Small intestine (tissue), 7 donors: ENCODE results near the gene SECTM1. TPM values are rescaled to one million over a fixed set of nuclear protein-coding genes. Genes with fewer than 3 reads are reported as not detected.

Experiments used
- DNase-seq, 2 donors: peaks; one replicate each; pipeline versions ENCODE4 v3.0.0 to v3.0.0-alpha.2; 2013
- FAIRE-seq: peaks from 2 replicates; lab custom pipeline; 2012; peaks lifted over from hg19 to GRCh38; lab: Jason Lieb, UNC
- H3K27ac ChIP-seq, 3 donors: one replicate each; pipeline ENCODE4 v1.5.1; 2013; ENCODE audit warnings: low read length in 2 of 3, mild to moderate bottlenecking in 2 of 3, control low read depth in 1 of 3, inconsistent platforms in 1 of 3, low read depth in 1 of 3, moderate library complexity in 1 of 3
- H3K27me3 ChIP-seq, 3 donors: one replicate each; pipeline ENCODE4 v1.6.1; 2013; ENCODE audit warnings: low read length in 3 of 3, inconsistent platforms in 1 of 3; ENCODE audit not compliant: control insufficient read depth in 3 of 3, insufficient read depth in 3 of 3
- H3K36me3 ChIP-seq, 3 donors: one replicate each; pipeline ENCODE4 v1.6.1; 2013; ENCODE audit warnings: low read length in 3 of 3, inconsistent platforms in 1 of 3, low read depth in 1 of 3, mild to moderate bottlenecking in 1 of 3, moderate library complexity in 1 of 3; ENCODE audit not compliant: control insufficient read depth in 3 of 3, insufficient read depth in 2 of 3
- H3K4me1 ChIP-seq, 3 donors: one replicate each; pipeline ENCODE4 v1.6.1; 2013; ENCODE audit warnings: low read length in 2 of 3, inconsistent platforms in 1 of 3, low read depth in 1 of 3, mild to moderate bottlenecking in 1 of 3, moderate library complexity in 1 of 3; ENCODE audit not compliant: control insufficient read depth in 3 of 3, insufficient read depth in 2 of 3
- H3K4me3 ChIP-seq, 3 donors: one replicate each; pipeline ENCODE4 v1.5.1; 2013; ENCODE audit warnings: low read length in 3 of 3, control low read depth in 1 of 3, inconsistent platforms in 1 of 3, low read depth in 1 of 3, mild to moderate bottlenecking in 1 of 3, moderate library complexity in 1 of 3
- H3K9me3 ChIP-seq, 2 donors: one replicate each; pipeline ENCODE4 v1.6.1; 2013; ENCODE audit warnings: low read depth in 1 of 2, low read length in 1 of 2; ENCODE audit not compliant: control insufficient read depth in 2 of 2, insufficient read depth in 1 of 2
- WGBS, 3 donors: extraction: QIAGEN DNeasy Blood & Tissue Kit; methylation state at CpG; one replicate each; pipeline ENCODE4 v1.1.7; 2013; 5-methylcytosine and 5-hydroxymethylcytosine counted together
- polyA plus RNA-seq, 4 donors: library from polyadenylated mRNA; stranded (reverse) in 3 of 4; unstranded in 1 of 4; fragments of 200-250 nt in 3 of 4; fragments of 120-200 nt in 1 of 4; gene quantifications; one replicate each; pipeline versions ENCODE4 v1.2.1 to v1.2.3, GENCODE V29; 2013
- donor health status: healthy with polysubstance abuse.
- donor health status: control.
- donor health status: control.
- donor health status: Bipolar disorder and iron deficiency.
- donor health status: healthy.

The SECTM1 gene
- polyA plus RNA-seq, 4 donors = 13.6 to 81.9 (median 26.1) TPM

GRCh38 chr17:82346342-82347300 lies 13.1 kb upstream of the SECTM1 start:
- WGBS, 3 donors = 44 to 55% (median 46%) methylated on average over 28 of the region's 28 CpGs
- Histone ChIP-seq H3K27ac (no peak overlapping the region), H3K4me1 (peaks cover 0 to 9% (median 0%) of the 10 kb centered on the region in 3 donors), H3K4me3 (no peak overlapping the region), H3K27me3 (no peaks in the 10 kb centered on the region), H3K9me3 (no peaks in the 10 kb centered on the region), H3K36me3 (no peaks in the 10 kb centered on the region)
- FAIRE-seq (no peak), DNase-seq (peak in 1 of 2 donors; percentile 48)

GRCh38 chr17:82345151-82345976 lies 11.8 kb upstream of the SECTM1 start:
- WGBS, 3 donors = 85 to 90% (median 89%) methylated on average over 42 of the region's 42 CpGs
- Histone ChIP-seq H3K36me3 (no peaks in the 10 kb centered on the region), H3K27ac (no peak overlapping the region), H3K4me3 (no peak overlapping the region), H3K27me3 (no peaks in the 10 kb centered on the region), H3K4me1 (peaks cover 0 to 9% (median 0%) of the 10 kb centered on the region in 3 donors), H3K9me3 (peaks cover 0 to 1% of the 10 kb centered on the region in 2 donors)
- FAIRE-seq (no peak), DNase-seq (no peak)

GRCh38 chr17:82344175-82344907 lies 10.8 kb upstream of the SECTM1 start:
- 74 to 81% (median 79%) methylated on average over 24 of the region's 24 CpGs for WGBS, 3 donors

GRCh38 chr17:82343560-82343959 lies 10.0 kb upstream of the SECTM1 start:
- H3K27ac ChIP-seq = no peak overlapping the region
- no peaks in the 10 kb centered on the region for H3K27me3 ChIP-seq
- peaks cover 0 to 3% of the 10 kb centered on the region in 2 donors for H3K9me3 ChIP-seq
- no peak overlapping the region for H3K4me3 ChIP-seq
- FAIRE-seq (no peak), DNase-seq (no peak)
- WGBS, 3 donors = 86 to 91% (median 90%) methylated on average over 5 of the region's 5 CpGs
- no peaks in the 10 kb centered on the region for H3K36me3 ChIP-seq
- peaks cover 0 to 15% (median 0%) of the 10 kb centered on the region in 3 donors for H3K4me1 ChIP-seq

More at GRCh38 chr17:82344175-82344907, 10.8 kb upstream of the SECTM1 start:
- H3K4me1 ChIP-seq = peaks cover 0 to 11% (median 0%) of the 10 kb centered on the region in 3 donors
- no peak overlapping the region for H3K4me3 ChIP-seq
- no peak for DNase-seq
- FAIRE-seq = no peak
- peaks cover 0 to 3% of the 10 kb centered on the region in 2 donors for H3K9me3 ChIP-seq
- no peaks in the 10 kb centered on the region for H3K27me3 ChIP-seq
- H3K36me3 ChIP-seq = no peaks in the 10 kb centered on the region
- no peak overlapping the region for H3K27ac ChIP-seq

GRCh38 chr17:82342361-82343079 lies 9.0 kb upstream of the SECTM1 start:
- peaks cover 0 to 3% of the 10 kb centered on the region in 2 donors for H3K9me3 ChIP-seq
- DNase-seq (no peak), FAIRE-seq (no peak)
- WGBS, 3 donors = 69 to 77% (median 70%) methylated on average over 28 of the region's 28 CpGs
- H3K27ac ChIP-seq = no peak overlapping the region
- peaks cover 0 to 21% (median 0%) of the 10 kb centered on the region in 3 donors for H3K4me1 ChIP-seq
- no peaks in the 10 kb centered on the region for H3K27me3 ChIP-seq
- no peaks in the 10 kb centered on the region for H3K36me3 ChIP-seq
- H3K4me3 ChIP-seq = no peak overlapping the region

- no peaks in the 10 kb centered on the region for H3K36me3 ChIP-seq
- 47 to 58% (median 54%) methylated on average over 9 to 10 of the region's 10 CpGs for WGBS, 3 donors
- peaks cover 0 to 3% of the 10 kb centered on the region in 2 donors for H3K9me3 ChIP-seq
- DNase-seq = no peak
- peak overlapping the region in 2 of 3 donors; percentile 32 to 41 for H3K4me3 ChIP-seq
- H3K4me1 ChIP-seq = peaks cover 0 to 21% (median 0%) of the 10 kb centered on the region in 3 donors
- peaks cover 0 to 5% (median 0%) of the 10 kb centered on the region in 3 donors for H3K27me3 ChIP-seq
- FAIRE-seq = no peak
- H3K27ac ChIP-seq = peak overlapping the region in 2 of 3 donors; percentile 27 to 84
Observed at GRCh38 chr17:82339634-82340580, 6.3 kb upstream of the SECTM1 start.
